ENCODE data around the gene GTPBP2. TPM values are rescaled to one million over a fixed set of nuclear protein-coding genes. Genes with fewer than 3 reads are reported as not detected.

The GTPBP2 gene
- total and polyA plus RNA-seq, 2 of the 13 experiments (the other 11 are each of a cell fraction or from before 2014, with no cell fraction given): 26.9 to 88.2 TPM

DNA sequence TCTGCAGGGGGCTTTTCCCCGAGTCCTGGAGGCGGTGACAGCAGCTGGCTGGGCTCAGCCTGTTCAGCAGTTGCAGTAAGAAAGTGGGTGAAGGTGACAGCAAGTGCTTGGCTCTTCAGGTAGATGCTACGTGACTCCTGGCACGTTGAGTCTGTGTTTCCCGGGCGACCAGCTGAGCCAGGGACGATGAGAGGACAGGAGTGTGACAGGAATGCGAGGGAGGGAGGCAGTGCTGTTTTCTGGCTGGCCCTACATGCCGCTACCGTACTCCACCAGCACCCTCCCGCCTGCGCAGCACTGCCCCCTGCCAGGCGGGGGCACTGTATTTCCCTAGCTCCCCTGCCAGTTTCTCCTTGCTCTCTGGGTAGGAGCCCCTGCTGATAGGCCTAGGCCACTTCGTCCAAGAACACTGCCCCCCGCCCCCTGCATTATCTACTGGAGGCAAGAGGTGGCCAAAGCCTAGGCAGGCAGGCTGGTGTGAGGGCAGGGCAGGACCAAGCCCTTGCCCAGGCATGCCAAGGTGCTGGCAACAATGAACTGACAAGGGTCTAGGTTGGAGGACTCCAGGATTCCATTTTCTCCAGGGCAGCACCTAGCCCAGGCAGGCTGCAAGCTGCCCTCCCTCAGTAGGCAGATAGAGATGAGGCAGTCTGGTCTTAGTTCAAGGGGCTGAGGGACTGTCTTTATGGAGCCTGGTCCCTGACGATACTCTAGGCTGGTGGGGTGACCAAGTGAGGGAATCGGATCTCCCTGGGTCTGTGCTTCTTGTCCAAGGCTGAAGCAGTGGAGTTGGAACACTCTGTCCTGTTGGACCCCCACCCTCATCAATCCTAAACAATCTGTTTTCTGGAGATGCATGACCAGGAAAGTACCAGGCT, 39.3 kb upstream of the GTPBP2 start (continued):
- TF ChIP-seq TSC22D2 (CRISPR knock-in tag; IDR thresholded peaks at IDR 0.05; ENCODE audit: borderline replicate concordance) (peak; percentile 10; the same call in 1 of the 2 replicates), MEIS2 (CRISPR knock-in tag; IDR thresholded peaks at IDR 0.05) (peak; percentile 94), ZNF572 (CRISPR knock-in tag; IDR thresholded peaks at IDR 0.05) (peak; percentile 33; the same call in 1 of the 2 replicates), ZNF282 (IDR thresholded peaks at IDR 0.05; ENCODE audit: partially characterized antibody) (no peak), ZNF510 (CRISPR knock-in tag; IDR thresholded peaks at IDR 0.05; ENCODE audit: low read depth) (peak; percentile 65; the same call in 1 of the 2 replicates), ZNF350 (CRISPR knock-in tag; IDR thresholded peaks at IDR 0.05; ENCODE audit: borderline replicate concordance, low read depth) (peak; percentile 26; the same call in 1 of the 2 replicates), HNRNPLL (IDR thresholded peaks at IDR 0.05; ENCODE audit: low read depth, low read length, poor library complexity, severe bottlenecking) (peak; percentile 70), KLF16 (CRISPR knock-in tag; IDR thresholded peaks at IDR 0.05) (peak; percentile 27 to 37; a peak in 1 of 4 replicates), ZNF660 (CRISPR knock-in tag; IDR thresholded peaks at IDR 0.05; ENCODE audit: borderline replicate concordance, low read depth) (no peak), KDM1A (CRISPR knock-in tag; IDR thresholded peaks at IDR 0.05) (no peak), ZBTB2 (CRISPR knock-in tag; IDR thresholded peaks at IDR 0.05; ENCODE audit: low read depth) (no peak), ZNF644 (CRISPR knock-in tag; IDR thresholded peaks at IDR 0.05; ENCODE audit: low read depth) (no peak), NR3C1 (CRISPR knock-in tag; IDR thresholded peaks at IDR 0.05) (no peak), RFX5 (IDR thresholded peaks at IDR 0.05; ENCODE audit: low read depth, low read length) (no peak), HCFC1 (IDR thresholded peaks at IDR 0.05; ENCODE audit: low read depth, low read length) (no peak), ZNF577 (CRISPR knock-in tag; IDR thresholded peaks at IDR 0.05; ENCODE audit: borderline replicate concordance, low read depth) (no peak), MED8 (CRISPR knock-in tag; IDR thresholded peaks at IDR 0.05; ENCODE audit: insufficient replicate concordance) (no peak), NR1H2 (CRISPR knock-in tag; IDR thresholded peaks at IDR 0.05; ENCODE audit: borderline replicate concordance, low read depth) (0 out of 2 replicates have a peak, but pooled peaks have one; percentile 21), FOSL2 (CRISPR knock-in tag; IDR thresholded peaks at IDR 0.05) (no peak), ZNF737 (CRISPR knock-in tag; IDR thresholded peaks at IDR 0.05; ENCODE audit: borderline replicate concordance) (no peak), ZNF274 (CRISPR knock-in tag; IDR thresholded peaks at IDR 0.05) (peak; percentile 52; the same call in 1 of the 2 replicates), ZIK1 (CRISPR knock-in tag; IDR thresholded peaks at IDR 0.05; ENCODE audit: borderline replicate concordance, low read depth) (no peak; the same call in 1 of the 2 replicates), TBP (CRISPR knock-in tag; IDR thresholded peaks at IDR 0.05) (no peak), GATAD1 (CRISPR knock-in tag; IDR thresholded peaks at IDR 0.05) (peak; percentile 35; the same call in 1 of the 2 replicates)
- TF ChIP-seq, protein P1, sequence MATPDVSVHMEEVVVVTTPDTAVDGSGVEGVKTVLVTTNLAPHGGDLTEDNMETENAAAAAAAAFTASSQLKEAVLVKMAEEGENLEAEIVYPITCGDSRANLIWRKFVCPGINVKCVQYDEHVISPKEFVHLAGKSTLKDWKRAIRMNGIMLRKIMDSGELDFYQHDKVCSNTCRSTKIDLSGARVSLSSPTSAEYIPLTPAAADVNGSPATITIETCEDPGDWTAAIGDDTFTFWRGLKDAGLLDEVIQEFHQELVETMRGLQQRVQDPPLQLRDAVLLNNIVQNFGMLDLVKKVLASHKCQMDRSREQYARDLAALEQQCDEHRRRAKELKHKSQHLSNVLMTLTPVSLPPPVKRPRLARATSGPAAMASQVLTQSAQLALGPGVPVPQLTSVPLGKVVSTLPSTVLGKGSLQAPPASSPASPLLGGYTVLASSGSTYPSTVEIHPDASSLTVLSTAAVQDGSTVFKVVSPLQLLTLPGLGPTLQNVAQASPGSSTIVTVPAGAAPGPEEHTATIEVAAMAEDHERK (CRISPR knock-in tag; IDR thresholded peaks at IDR 0.05; ENCODE audit: low read depth): no peak
- TF ChIP-seq, protein P2, sequence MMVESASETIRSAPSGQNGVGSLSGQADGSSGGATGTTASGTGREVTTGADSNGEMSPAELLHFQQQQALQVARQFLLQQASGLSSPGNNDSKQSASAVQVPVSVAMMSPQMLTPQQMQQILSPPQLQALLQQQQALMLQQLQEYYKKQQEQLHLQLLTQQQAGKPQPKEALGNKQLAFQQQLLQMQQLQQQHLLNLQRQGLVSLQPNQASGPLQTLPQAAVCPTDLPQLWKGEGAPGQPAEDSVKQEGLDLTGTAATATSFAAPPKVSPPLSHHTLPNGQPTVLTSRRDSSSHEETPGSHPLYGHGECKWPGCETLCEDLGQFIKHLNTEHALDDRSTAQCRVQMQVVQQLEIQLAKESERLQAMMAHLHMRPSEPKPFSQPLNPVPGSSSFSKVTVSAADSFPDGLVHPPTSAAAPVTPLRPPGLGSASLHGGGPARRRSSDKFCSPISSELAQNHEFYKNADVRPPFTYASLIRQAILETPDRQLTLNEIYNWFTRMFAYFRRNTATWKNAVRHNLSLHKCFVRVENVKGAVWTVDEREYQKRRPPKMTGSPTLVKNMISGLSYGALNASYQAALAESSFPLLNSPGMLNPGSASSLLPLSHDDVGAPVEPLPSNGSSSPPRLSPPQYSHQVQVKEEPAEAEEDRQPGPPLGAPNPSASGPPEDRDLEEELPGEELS (CRISPR knock-in tag; IDR thresholded peaks at IDR 0.05): peak; percentile 71
